HG03342 (cell line): ENCODE measurements around the gene COBL.

Source experiments
- ATAC-seq: cut with Tn5 transposase; IDR thresholded peaks from one replicate; pipeline ENCODE4 v1.9.1; 2021; ENCODE audit warnings: mild to moderate bottlenecking, moderate library complexity; ENCODE audit not compliant: unreplicated experiment

The COBL gene

DNA sequence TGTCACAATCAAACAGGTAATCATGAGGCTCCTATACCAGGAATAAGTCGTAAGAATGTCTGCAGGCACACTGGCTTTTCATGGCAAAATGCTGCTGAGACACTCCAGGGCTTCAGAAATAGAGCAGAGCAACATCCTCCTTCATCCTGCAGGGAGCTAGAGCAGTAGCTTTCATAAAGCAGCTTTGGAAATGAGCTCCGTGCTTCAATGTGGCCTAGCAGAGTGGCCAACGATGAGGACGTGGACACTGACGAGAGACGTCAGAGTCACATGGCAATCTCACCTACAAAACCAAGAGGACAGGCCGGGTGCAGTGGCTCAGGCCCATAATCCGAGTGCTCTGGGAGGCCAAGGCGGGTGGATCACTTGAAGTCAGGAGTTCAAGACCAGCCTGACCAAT, 9.8 kb downstream of the COBL start:
- ATAC-seq, result no peak

- ATAC-seq, result no peak
These were observed 11.9 kb downstream of the COBL start for GRCh38 chr7:51304729-51305128.

DNA sequence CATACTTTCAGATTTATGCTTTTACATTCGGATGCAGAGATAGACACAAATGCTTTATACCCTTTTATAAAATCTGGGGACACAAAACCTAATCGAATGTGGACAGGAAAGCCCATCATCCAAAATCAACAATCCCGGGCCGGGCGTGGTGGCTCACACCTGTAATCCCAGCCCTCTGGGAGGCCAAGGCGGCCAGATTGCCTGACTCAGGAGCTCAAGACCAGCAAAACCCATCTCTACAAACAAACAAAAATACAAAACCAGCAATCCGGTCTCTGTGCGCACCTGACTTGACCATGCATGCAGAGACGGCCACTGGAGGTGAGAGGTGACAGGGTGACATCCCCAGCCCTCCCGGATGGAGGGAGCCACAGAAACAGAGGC, 13.5 kb downstream of the COBL start:
- no peak for ATAC-seq

- ATAC-seq, result no peak
These were observed 14.8 kb downstream of the COBL start for GRCh38 chr7:51301806-51302205.

DNA sequence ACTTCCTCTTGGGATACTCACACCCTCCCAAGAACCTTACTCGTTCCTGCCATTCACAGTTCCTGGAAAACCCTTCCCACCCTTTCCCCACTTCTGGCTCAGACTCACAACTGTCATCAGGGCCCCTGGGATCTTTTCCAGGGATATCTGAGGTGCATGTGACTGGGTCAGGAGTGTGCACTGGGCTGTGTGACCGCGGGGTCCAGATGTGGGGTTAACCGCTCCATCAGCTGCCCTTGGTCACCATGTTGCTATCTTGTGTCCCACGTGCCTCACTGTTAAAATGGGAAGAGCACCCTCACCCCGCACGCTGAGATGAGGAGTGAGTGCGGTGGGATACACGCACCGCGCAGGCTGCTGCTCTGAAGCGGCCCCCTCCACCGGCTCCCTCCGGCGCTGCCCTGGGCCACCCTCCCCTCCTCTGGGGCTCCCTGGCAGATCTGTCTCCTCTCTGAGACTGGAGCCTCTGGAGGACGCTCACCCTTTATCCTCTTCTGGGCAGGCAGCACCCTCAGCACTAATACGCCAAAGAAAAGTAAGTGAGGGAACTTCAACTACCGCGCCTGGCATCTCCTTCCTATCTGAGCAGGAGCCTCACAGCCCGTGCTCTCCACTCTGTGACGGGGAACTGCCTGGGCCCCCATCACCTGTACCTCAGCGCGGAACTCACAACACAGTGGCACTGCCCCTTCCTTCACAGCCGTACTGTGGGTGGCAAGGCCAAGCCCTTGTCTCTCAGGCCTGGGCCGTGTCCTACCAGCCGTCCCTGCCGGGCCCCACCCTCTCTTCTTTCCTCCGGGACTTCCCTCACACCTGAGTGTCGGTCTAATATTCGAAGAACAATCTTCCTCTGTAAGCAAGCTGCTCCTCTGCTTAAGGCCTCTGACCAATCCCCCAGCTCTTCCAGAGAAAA, 15.6 kb downstream of the COBL start:
- no peak for ATAC-seq

DNA sequence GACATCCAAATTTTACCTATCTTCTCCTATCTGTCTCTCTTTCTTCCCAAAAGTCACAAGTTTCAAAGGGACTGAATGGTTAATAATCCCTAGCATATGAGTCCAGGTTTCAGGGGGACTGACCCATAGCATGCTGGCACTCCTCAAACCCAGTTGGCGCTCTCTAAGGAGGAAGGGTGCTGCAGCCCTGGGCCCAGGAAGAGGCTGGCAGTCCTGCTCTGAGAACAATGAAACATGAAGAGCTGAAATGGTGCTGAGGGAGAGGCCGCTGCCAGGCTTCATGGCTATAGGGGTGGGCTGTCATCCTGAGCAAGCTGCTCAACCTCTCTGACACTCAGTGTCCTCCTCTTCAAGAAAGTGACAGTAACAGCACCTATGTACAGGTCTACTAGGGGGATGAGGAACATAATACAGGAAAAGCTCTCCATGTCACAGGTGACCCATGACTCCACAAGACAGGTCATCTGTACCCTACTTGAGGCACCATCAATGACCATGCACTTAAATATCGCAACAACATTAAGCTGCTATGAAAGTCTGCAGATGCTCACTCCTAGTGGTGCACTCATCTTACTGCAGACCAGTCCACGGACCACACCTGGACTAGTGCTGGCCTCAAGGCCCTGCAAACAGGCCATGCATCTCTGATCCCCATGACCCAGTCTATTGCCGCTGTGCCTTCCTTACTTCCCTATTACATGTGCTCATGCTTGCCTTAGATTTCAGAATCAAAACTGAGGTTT, 17.0 kb downstream of the COBL start:
- no peak for ATAC-seq

DNA sequence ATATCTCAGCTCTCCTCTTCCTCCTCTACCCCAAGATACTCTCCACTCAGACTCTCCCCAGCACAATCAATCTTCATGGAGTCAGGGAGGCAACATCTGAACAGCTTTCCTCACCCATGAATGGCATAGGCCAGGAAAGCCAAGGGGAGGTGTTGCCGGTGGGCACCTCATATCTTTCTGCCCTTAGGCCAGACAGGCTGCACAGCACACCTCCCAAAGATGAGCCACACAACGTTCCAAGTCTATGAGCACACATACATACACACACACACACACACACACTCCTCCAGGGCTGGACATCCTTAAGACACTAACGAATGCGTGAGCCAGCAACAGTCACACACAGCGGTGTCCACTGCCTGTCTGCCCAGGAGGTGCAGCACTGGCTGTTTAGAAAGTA, 17.7 kb downstream of the COBL start:
- no peak for ATAC-seq

- ATAC-seq, result no peak
These were observed 18.6 kb downstream of the COBL start for GRCh38 chr7:51297986-51298385.

- ATAC-seq, result no peak
These were observed 21.0 kb downstream of the COBL start for GRCh38 chr7:51295440-51296245.

- ATAC-seq, result no peak
These were observed 24.0 kb downstream of the COBL start for GRCh38 chr7:51292596-51292995.

DNA sequence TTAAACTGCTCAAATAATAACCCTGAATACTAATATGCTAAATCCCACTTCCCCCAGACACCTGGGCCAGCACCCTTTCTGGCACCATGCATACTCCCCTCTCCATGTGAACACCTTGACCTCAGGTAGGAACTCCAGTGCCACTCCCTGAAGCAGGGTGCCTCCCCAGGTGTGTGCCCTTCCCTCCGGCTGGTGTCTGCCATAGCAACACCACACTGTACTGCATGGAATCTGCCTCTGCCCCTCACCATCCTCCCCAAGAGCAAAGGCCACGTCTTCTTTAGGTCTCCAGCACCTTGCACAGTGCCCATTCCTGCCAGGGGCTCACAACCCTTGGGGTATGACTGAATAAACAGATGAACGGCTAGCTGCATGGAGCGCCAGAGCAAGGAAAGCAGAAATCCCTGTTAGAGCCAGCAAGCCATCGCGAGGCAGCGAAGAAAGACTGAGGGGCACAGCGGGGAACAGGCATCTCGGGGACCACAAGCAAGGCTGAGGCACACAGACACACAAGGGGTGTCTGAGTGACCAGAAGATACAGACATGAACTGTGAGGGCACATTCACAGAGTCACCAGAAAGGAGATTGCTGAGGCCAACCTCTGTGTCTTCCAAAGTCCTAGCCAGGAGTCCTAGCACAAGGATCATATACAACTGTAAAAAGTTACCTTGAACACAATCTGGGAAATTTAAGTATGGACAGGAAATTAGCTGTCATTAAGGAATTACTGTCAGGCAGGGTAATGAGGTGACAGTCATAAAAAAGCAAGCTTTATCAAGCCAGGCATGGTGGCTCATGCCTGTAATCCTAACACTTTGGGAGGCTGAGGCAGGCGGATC, 25.7 kb downstream of the COBL start:
- no peak for ATAC-seq

DNA sequence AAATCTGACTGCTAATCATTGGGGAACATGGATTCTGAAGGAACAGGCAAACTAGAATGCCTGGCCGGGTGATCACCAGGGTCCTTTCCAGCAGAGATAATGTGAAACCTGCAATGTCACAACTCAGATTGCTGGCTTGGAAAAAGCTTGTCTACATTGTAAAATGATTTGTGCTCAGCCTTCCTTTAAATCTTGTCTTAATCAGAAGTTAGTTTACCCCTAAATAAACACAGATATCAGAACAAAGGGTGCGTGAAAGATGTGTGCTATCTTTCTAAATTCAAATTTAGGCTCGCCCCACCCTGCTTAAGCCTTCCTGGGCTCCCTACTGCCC, 26.3 kb downstream of the COBL start:
- ATAC-seq, result no peak

DNA sequence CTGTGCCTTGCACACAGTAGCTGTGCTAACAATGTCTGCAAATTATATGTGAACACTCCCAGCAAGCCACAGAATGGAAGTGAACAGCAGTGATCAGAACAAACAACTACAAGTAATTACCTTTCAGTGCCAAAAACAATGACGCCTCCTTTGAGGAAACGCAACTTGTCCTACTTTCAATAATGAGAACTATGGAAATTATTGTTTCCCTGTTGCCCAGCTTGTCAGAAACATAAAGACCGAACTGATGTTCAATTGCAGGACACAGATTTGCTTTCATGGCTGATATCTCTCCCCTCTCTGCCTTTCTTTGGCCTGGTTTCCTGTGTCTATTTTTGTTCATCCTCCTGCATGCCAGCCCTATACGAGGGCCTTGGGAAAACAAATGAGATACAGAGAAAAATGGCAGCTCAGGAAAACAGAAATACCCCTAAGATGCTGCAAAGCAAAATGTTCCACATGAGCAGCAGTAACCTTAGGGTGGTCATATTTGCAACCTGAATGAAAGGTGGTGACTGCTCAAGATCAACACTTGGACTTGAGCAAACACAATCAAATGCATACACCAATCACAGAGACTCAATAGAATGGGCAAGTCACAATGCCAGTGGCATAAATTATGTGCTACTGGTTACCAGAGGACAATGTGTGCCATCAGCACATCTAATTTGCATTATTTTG, 26.8 kb downstream of the COBL start:
- ATAC-seq, result no peak

GRCh38 chr7:51288896-51289622, 27.6 kb downstream of the COBL start:
- no peak for ATAC-seq

DNA sequence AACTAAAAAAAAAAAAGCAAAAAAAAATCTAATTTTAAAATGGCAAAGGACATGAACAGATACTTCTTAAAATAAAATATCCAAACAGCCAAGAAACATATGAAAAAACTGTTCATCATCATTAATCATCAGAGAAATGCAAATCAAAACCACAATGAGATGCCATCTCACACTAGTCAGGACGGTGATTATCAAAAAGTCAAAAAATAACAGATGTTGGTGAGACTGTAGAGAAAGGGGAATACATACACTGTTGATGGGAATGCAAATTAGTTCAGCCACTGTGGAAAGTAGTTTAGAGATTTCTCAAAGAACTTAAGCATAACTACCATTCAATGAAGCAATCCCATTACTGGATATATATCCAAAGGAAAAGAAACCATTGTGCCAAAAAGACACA, 30.2 kb downstream of the COBL start:
- ATAC-seq, result no peak

DNA sequence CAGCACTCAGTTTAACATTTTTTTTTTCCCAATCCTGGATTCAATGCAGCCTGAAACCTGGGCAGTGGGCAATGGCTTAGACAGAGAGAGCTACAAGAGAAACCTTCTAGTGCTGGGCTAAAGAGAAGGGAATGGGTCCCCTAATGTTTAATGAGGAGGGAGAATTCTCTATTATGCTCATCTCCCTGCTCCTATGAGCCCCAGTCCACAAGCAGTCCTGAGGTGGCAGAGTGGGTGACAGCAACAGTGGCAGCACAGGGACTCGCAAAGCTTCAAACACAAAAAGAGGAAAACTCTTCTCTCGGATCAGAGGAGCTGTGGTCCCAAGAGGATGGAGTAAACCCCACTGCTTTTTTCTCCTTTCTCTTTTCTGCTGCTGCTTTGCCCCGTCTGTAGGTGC, 36.5 kb downstream of the COBL start:
- ATAC-seq, result no peak

GRCh38 chr7:51279391-51280023, 37.1 kb downstream of the COBL start:
- no peak for ATAC-seq

GRCh38 chr7:51278797-51279196, 37.8 kb downstream of the COBL start:
- no peak for ATAC-seq

GRCh38 chr7:51276967-51277366, 39.6 kb downstream of the COBL start:
- ATAC-seq, result no peak
